ENCODE data around the gene FSD1. TPM values are rescaled to one million over a fixed set of nuclear protein-coding genes. Genes with fewer than 3 reads are reported as not detected.
"Not testable (repeated sequence)": the region's sequence is repeated elsewhere in the genome, so short reads cannot be mapped to it uniquely, and the experiment has no call there.

The FSD1 gene
- total RNA-seq, 2 experiments from 2014 or later, result 19.8 to 23.2 TPM

DNA sequence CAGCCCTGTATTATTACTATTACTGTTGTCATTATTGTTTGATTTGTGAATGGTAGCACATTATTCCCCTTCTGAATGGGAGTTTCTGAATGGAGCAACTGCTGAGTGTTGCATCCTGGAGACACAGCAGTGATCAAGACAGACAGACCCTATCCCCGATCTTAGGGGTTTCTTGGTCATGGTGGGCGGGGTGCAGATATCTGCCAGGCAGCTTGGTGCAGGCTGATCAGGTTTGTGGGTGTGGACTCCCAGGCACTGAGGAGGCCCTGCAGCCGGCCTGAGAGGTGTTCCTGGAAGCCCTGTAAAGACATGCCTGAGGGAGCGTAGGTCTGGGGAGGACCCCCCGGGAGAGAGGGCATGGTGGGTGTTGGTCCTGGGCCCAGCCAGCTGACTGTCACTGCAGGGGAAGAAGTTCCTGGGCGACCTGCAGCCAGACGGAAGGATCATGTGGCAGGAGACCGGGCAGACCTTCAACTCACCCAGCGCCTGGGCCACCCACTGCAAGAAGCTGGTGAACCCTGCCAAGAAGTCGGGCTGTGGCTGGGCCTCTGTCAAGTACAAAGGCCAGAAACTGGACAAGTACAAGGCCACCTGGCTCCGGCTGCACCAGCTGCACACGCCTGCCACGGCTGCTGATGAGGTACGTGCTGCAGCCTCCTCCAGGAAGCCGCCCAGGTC lies 41.1 kb downstream of the FSD1 start:
- H4K20me1 ChIP-seq (ENCODE audit: insufficient read depth, low read length), result no peaks in the 10 kb centered on the region
- BruUV-seq (replicated peaks), result no TSS peak
- H3K36me3 ChIP-seq (ENCODE audit: insufficient read depth, low read length), result peaks cover 8% of the 10 kb centered on the region; the same call in 1 of the 2 replicates
- H3K79me2 ChIP-seq (ENCODE audit: insufficient read depth, low read depth, low read length), result no peaks in the 10 kb centered on the region
- H3K4me1 ChIP-seq (ENCODE audit: insufficient read depth, low read length, poor library complexity, severe bottlenecking), result peaks cover 12% of the 10 kb centered on the region
- no peak overlapping the region for H3K4me2 ChIP-seq (ENCODE audit: low read length)
- H3K27ac ChIP-seq (ENCODE audit: low read depth, low read length, poor library complexity, severe bottlenecking), result no peak overlapping the region
- POLR2A ChIA-PET, result no interaction called here
- intact Hi-C loops (cut with micrococcal nuclease; ENCODE audit: unreplicated experiment), result no loop called here
- no peak overlapping the region for H3K4me3 ChIP-seq (ENCODE audit: low read depth, low read length, poor library complexity, severe bottlenecking)
- CTCF ChIA-PET (ENCODE audit: unreplicated experiment), result no interaction called here
- H3K9me2 ChIP-seq (ENCODE audit: insufficient read depth, low read length), result no peaks in the 10 kb centered on the region
- no peak overlapping the region for H2AFZ ChIP-seq (ENCODE audit: low read length)
- DNase-seq (ENCODE audit: low spot score), result no peak
- no peaks in the 10 kb centered on the region for H3K9me3 ChIP-seq (ENCODE audit: low read length)
- TF ChIP-seq, protein P1, sequence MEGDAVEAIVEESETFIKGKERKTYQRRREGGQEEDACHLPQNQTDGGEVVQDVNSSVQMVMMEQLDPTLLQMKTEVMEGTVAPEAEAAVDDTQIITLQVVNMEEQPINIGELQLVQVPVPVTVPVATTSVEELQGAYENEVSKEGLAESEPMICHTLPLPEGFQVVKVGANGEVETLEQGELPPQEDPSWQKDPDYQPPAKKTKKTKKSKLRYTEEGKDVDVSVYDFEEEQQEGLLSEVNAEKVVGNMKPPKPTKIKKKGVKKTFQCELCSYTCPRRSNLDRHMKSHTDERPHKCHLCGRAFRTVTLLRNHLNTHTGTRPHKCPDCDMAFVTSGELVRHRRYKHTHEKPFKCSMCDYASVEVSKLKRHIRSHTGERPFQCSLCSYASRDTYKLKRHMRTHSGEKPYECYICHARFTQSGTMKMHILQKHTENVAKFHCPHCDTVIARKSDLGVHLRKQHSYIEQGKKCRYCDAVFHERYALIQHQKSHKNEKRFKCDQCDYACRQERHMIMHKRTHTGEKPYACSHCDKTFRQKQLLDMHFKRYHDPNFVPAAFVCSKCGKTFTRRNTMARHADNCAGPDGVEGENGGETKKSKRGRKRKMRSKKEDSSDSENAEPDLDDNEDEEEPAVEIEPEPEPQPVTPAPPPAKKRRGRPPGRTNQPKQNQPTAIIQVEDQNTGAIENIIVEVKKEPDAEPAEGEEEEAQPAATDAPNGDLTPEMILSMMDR (conservative IDR thresholded peaks at IDR 0.05; ENCODE audit: low read length), result no peak
- TF ChIP-seq EZH2phosphoT487 (IDR thresholded peaks at IDR 0.05; ENCODE audit: borderline replicate concordance, low read depth, low read length), result no peak

- no peak overlapping the region for H2AFZ ChIP-seq (ENCODE audit: low read length)
- no peak for DNase-seq (ENCODE audit: low spot score)
- no peaks in the 10 kb centered on the region for H4K20me1 ChIP-seq (ENCODE audit: insufficient read depth, low read length)
- no peaks in the 10 kb centered on the region for H3K9me2 ChIP-seq (ENCODE audit: insufficient read depth, low read length)
- no peak overlapping the region for H3K4me2 ChIP-seq (ENCODE audit: low read length)
- no peak for TF ChIP-seq EZH2phosphoT487 (IDR thresholded peaks at IDR 0.05; ENCODE audit: borderline replicate concordance, low read depth, low read length)
- TF ChIP-seq, protein P1 (conservative IDR thresholded peaks at IDR 0.05; ENCODE audit: low read length), result no peak
- ChIA-PET POLR2A (no interaction called here), CTCF (ENCODE audit: unreplicated experiment) (no interaction called here)
- H3K36me3 ChIP-seq (ENCODE audit: insufficient read depth, low read length), result peaks cover 8% of the 10 kb centered on the region; the same call in 1 of the 2 replicates
- peaks cover 12% of the 10 kb centered on the region for H3K4me1 ChIP-seq (ENCODE audit: insufficient read depth, low read length, poor library complexity, severe bottlenecking)
- H3K79me2 ChIP-seq (ENCODE audit: insufficient read depth, low read depth, low read length), result no peaks in the 10 kb centered on the region
- no TSS peak for BruUV-seq (replicated peaks)
- H3K9me3 ChIP-seq (ENCODE audit: low read length), result no peaks in the 10 kb centered on the region
- H3K4me3 ChIP-seq (ENCODE audit: low read depth, low read length, poor library complexity, severe bottlenecking), result no peak overlapping the region
- intact Hi-C loops (cut with micrococcal nuclease; ENCODE audit: unreplicated experiment), result no loop called here
- no peak overlapping the region for H3K27ac ChIP-seq (ENCODE audit: low read depth, low read length, poor library complexity, severe bottlenecking)
Measured at GRCh38 chr19:4346020-4346383, 41.6 kb downstream of the FSD1 start.

DNA sequence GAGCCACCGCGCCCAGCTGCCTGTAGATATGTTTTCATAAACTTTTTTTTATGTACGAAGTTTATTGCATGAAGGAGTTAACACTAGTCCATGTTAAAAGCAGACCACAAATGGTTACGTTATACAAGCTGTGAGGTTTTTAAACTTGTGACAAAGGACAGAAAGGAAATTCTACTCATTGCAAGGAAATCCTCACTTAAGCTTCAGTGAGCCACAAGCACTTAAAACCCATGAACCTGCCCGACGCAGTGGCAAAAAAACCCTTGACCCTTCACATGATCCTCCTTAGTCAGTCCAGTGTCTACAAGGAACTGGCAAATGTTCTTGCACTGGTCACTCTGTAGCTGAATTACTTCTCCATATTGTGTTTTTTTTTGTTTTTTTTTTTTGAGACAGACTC lies 43.1 kb downstream of the FSD1 start:
- H3K4me1 ChIP-seq (ENCODE audit: insufficient read depth, low read length, poor library complexity, severe bottlenecking), result peaks cover 7% of the 10 kb centered on the region
- no TSS peak for BruUV-seq (replicated peaks)

DNA sequence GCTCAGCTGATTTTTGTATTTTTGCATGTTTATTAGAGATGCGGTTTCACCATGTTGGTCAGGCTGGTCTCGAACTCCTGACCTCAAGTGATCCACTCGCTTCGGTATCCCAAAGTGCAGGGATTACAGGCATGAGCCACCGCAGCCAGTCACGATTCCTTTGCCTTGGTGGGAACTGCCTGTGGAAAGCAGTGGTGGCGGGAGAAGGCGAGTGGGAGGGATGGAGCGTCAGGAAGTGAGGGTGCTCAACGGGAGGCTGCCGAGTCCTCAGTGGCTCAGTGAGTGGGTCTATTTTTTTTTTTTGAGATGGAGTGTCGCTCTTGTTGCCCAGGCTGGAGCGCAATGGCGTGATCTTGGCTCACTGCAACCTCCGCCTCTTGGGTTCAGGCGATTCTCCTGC lies 44.8 kb downstream of the FSD1 start:
- CTCF ChIA-PET (ENCODE audit: unreplicated experiment), result interaction anchor here (0.7 kb wide), 1 partner anchor 118 kb away, joined by 6 read pairs; no protein-coding TSS in a partner anchor
- POLR2A ChIA-PET, result not testable (repeated sequence)

More for the DNA sequence above, 43.1 kb downstream of the FSD1 start:
- no peak overlapping the region for H2AFZ ChIP-seq (ENCODE audit: low read length)
- H3K9me2 ChIP-seq (ENCODE audit: insufficient read depth, low read length), result no peaks in the 10 kb centered on the region
- ChIA-PET POLR2A (no interaction called here), CTCF (ENCODE audit: unreplicated experiment) (no interaction called here)
- DNase-seq (ENCODE audit: low spot score), result no peak
- H3K9me3 ChIP-seq (ENCODE audit: low read length), result no peaks in the 10 kb centered on the region
- H4K20me1 ChIP-seq (ENCODE audit: insufficient read depth, low read length), result no peaks in the 10 kb centered on the region
- no peaks in the 10 kb centered on the region for H3K79me2 ChIP-seq (ENCODE audit: insufficient read depth, low read depth, low read length)
- H3K36me3 ChIP-seq (ENCODE audit: insufficient read depth, low read length), result peaks cover 8% of the 10 kb centered on the region; the same call in 1 of the 2 replicates
- intact Hi-C loops (cut with micrococcal nuclease; ENCODE audit: unreplicated experiment), result no loop called here
- H3K4me2 ChIP-seq (ENCODE audit: low read length), result no peak overlapping the region
- no peak overlapping the region for H3K27ac ChIP-seq (ENCODE audit: low read depth, low read length, poor library complexity, severe bottlenecking)
- H3K4me3 ChIP-seq (ENCODE audit: low read depth, low read length, poor library complexity, severe bottlenecking), result no peak overlapping the region
- TF ChIP-seq, protein P1 (conservative IDR thresholded peaks at IDR 0.05; ENCODE audit: low read length), result no peak
- no peak for TF ChIP-seq EZH2phosphoT487 (IDR thresholded peaks at IDR 0.05; ENCODE audit: borderline replicate concordance, low read depth, low read length)

More for the DNA sequence above, 44.8 kb downstream of the FSD1 start:
- H3K27ac ChIP-seq (ENCODE audit: low read depth, low read length, poor library complexity, severe bottlenecking); H3K9me3 ChIP-seq (ENCODE audit: low read length); H3K9me2 ChIP-seq (ENCODE audit: insufficient read depth, low read length); H3K4me2 ChIP-seq (ENCODE audit: low read length); DNase-seq (ENCODE audit: low spot score); H3K36me3 ChIP-seq (ENCODE audit: insufficient read depth, low read length); BruUV-seq (replicated peaks); H4K20me1 ChIP-seq (ENCODE audit: insufficient read depth, low read length); H2AFZ ChIP-seq (ENCODE audit: low read length); H3K4me3 ChIP-seq (ENCODE audit: low read depth, low read length, poor library complexity, severe bottlenecking); intact Hi-C loops (cut with micrococcal nuclease; ENCODE audit: unreplicated experiment); H3K79me2 ChIP-seq (ENCODE audit: insufficient read depth, low read depth, low read length); H3K4me1 ChIP-seq (ENCODE audit: insufficient read depth, low read length, poor library complexity, severe bottlenecking): not testable (repeated sequence)

Measured in OCI-LY7 (cell line).